SKM-1 treated with dmso at 0.1 percent for 144 hours (cell line): ENCODE measurements around the gene HFM1.
"Not testable (repeated sequence)": the region's sequence is repeated elsewhere in the genome, so short reads cannot be mapped to it uniquely, and the experiment has no call there.

Experiments
- DNase-seq: peaks from one replicate; lab custom pipeline; 2025; ENCODE audit not compliant: unreplicated experiment; lab: John Stamatoyannopoulos, UW

The HFM1 gene, protein sequence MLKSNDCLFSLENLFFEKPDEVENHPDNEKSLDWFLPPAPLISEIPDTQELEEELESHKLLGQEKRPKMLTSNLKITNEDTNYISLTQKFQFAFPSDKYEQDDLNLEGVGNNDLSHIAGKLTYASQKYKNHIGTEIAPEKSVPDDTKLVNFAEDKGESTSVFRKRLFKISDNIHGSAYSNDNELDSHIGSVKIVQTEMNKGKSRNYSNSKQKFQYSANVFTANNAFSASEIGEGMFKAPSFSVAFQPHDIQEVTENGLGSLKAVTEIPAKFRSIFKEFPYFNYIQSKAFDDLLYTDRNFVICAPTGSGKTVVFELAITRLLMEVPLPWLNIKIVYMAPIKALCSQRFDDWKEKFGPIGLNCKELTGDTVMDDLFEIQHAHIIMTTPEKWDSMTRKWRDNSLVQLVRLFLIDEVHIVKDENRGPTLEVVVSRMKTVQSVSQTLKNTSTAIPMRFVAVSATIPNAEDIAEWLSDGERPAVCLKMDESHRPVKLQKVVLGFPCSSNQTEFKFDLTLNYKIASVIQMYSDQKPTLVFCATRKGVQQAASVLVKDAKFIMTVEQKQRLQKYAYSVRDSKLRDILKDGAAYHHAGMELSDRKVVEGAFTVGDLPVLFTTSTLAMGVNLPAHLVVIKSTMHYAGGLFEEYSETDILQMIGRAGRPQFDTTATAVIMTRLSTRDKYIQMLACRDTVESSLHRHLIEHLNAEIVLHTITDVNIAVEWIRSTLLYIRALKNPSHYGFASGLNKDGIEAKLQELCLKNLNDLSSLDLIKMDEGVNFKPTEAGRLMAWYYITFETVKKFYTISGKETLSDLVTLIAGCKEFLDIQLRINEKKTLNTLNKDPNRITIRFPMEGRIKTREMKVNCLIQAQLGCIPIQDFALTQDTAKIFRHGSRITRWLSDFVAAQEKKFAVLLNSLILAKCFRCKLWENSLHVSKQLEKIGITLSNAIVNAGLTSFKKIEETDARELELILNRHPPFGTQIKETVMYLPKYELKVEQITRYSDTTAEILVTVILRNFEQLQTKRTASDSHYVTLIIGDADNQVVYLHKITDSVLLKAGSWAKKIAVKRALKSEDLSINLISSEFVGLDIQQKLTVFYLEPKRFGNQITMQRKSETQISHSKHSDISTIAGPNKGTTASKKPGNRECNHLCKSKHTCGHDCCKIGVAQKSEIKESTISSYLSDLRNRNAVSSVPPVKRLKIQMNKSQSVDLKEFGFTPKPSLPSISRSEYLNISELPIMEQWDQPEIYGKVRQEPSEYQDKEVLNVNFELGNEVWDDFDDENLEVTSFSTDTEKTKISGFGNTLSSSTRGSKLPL (N-terminal part only)

DNA sequence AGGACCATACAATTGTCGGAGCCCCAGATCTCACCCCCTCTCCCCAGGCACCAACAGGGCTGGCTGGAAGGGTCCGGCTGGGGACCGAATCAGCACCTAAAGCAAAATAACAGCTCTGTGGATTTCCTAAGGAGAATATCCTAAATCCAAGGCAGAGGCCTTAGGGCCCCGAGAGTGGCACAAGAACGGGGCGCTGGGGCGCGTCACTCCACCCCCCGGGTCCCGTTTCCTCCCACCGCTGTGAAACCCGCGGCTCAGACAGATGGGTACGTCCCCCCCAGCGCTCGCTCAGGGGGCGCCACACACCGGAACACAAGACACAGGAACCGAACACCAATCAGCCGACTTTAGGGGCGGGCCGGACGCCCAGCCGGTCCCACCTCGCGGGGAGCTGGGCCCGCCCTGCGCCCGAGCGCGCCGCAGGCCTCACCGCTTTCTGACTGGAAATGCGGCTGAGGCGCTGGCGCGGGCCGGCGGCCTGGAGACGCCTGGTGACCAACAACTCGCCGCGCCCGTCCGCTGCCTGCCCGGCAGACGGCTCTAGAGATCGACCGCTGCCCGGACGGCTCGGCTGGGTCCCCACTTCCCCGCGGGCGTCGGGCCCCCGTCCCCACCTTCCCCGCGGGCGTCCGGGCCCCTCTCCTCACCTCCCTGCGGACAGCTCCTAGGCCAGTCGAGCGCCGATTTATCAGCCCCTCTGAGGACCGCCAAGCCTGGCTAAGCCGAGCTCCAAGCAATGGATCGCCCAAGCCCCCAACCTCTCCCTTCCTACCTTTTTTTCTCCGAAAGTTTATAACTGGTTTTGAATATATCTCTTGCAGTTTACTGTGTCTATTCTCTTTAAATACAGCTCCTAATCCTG, at the start of gene HFM1:
TSS of gene HFM1 (minus strand) at position 687 of the 862 bp plus-strand sequence. CDS start 3,755 bp downstream, outside the sequence.
- DNase-seq: peak; percentile 32

- DNase-seq: no peak
These were observed 49.5 kb upstream of the HFM1 start for GRCh38 chr1:91454136-91454535.

DNA sequence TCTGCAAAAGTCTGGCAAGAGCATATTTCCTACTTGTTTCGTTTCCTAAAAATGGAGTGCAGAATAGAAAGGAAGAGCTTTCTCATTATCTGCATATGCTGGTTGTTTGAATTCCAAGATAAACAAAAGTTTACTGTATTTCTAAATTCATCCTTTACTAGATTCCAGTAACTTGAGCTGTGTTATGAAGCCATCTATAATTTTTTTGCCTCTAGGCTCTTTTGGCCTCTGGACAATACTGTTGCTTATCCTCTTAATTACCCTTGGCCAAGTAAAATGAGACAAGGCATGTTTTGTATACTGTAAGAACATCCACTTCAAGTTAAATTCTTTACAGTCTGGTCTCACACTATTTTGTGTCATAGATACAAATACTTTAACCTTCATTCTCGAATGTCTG, 45.6 kb upstream of the HFM1 start:
- no peak for DNase-seq

- not testable (repeated sequence) for DNase-seq
These were observed 43.1 kb upstream of the HFM1 start for GRCh38 chr1:91447782-91448181.

- not testable (repeated sequence) for DNase-seq
These were observed 37.3 kb upstream of the HFM1 start for GRCh38 chr1:91441980-91442379.

GRCh38 chr1:91440847-91441246, 36.2 kb upstream of the HFM1 start:
- DNase-seq: peak; percentile 6

DNA sequence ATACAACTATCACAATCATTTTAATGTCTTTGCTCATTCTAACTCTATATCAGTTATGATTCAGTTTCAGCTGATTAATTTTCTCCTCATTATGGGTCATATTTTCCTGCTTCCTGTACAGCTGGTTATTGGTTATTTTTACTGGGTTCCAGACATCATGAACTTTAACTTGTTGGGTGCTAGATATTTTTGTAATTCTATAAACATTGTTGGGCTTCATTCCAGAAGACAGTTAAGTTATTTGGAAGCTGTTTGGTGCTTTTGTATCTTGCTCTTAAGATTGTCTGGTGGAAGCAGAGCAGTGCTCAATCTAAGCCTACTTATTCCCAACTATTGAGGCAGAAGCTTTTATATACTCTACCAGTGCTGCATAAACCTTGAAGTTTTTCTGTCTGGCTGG, 34.4 kb upstream of the HFM1 start:
- DNase-seq: no peak

GRCh38 chr1:91428182-91428798, 23.7 kb upstream of the HFM1 start:
- DNase-seq: no peak

DNA sequence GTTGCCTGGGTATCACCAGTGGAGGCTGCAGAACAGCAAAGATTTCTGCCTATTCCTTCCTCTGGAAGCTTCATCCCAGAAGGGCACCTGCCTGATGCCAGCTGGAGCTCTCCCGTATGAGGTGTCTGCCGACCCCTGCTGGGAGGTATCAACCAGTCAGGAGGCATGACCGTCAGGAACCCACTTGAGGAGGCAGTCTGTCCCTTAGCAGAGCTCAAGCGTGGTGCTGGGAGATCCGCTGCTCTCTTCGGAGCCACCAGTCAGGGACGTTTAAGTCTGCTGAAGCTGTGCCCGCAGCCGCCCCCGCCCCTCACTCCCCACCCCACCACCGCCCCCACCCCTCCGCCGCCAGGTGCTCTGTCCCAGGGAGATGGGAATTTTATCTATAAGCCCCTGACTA, 23.1 kb upstream of the HFM1 start:
- DNase-seq: no peak

DNA sequence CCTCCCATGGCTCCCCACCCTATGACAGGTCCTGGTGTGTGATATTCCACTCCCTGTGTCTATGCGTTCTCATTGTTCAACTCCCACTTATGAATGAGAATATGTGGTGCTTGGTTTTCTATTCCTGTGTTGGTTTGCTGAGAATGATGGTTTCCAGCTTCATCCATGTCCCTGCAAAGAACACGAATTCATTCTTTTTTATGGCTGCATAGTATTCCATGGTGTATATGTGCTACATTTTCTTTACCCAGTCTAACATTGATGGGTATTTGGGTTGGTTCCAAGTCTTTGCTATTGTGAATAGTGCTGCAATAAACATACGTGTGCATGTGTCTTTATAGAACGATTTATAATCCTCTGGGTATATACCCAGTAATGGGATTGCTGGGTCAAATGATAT, 17.9 kb upstream of the HFM1 start:
- not testable (repeated sequence) for DNase-seq

- no peak for DNase-seq
These were observed 7.7 kb upstream of the HFM1 start for GRCh38 chr1:91412371-91412770.

- DNase-seq: peak; percentile 4
These were observed 2.2 kb upstream of the HFM1 start for GRCh38 chr1:91406773-91407389.

DNA sequence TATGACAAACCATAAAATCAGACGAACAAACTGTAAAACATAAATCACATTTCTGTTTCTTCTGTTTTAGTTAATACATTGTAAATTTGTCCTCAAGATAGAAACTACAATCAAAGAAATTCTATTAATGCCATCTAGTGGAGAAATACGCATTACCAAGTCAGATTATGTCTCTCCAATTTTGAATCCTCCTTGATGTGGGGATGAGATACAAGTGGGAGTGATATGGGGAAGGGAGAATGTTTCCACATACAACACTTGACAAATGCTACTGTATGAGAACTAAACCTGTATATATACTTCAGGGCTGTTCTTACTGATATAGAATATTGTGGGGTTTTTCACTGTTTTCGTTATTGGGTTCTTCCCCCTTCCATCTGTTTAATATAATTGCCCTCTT, 2.6 kb downstream of the HFM1 start:
- DNase-seq: peak; percentile 4

DNA sequence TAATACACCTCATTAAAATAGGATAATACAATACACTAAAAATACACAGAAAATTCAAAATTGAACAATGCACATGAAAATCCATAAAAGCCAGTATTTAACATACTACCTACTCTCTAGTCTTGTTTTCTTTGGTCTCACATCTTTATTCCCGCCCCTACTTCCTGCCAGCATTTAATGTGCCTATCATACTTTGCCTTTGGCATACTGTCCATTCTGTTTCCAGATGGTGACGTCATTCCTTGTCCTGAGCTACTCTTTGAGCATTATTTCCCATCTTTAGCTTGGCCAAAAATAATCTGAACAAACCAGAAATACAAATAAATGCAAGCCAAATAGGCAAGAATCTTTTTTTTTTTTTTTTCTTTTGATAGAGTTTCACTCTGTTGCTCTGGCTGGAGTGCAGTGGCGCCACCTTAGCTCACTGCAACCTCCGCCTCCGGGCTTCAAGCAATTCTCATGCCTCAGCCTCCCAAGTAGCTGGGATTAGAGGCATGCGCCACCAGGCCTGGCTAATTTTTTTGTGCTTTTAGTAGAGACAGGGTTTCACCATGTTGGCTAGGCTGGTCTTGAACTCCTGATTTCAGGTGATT, 4.4 kb downstream of the HFM1 start:
- DNase-seq: no peak

DNA sequence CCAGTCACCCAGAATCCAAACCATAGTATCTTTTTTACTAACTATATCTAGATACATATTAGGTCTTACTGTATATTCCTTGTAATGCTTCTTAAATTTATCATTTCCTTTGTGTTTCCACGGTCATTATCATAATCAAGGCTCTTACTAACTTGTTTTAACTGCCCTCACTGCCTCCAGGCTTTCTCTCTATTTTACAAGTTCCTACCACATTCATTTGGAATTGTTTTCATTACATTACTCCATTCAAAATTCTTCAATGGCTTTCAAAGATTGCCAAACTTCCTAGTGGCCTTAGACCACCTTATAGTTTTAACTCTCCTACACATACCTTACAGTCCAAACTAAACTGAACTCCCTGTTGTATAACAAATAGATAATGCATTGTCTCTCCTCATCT, 6.3 kb downstream of the HFM1 start:
- DNase-seq: no peak

- no peak for DNase-seq
These were observed 7.0 kb downstream of the HFM1 start for GRCh38 chr1:91397605-91398004.

DNA sequence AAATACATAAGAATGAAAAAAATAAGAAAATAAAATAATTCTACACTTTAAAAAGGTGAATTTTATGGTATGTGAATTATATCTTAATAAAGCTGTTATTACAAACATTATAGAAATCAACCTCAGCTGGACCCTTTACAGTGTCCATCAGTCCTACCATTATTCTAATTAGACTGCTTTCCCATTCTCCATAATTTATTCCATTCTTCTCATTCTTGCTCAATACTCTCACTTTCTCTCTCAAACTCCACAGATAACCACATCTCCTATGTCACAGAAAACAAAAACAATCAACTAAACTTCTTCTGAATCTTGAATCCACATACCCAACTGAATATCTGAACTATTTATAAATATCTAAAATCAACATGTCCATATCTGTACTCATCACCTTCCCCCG, 11.6 kb downstream of the HFM1 start:
- no peak for DNase-seq

DNA sequence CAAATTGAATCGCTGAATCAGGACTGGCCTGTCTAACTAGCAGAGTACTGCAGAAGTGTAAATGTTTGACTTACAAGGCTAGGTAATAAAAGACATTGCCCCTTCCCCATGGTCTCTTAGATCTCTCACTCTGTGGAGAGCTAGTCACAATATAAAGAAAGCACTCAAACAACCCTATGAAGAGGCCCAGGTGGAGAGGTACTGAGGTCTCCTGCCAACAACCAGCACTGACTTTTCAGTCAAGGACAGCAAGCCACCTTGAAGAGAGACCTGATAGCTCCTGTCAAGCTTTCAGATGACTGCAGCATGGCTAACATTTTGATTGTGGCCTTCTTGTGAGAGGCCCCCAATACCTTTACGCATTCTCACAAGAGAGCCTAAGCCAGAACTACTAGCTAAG, 18.5 kb downstream of the HFM1 start:
- DNase-seq: no peak

DNA sequence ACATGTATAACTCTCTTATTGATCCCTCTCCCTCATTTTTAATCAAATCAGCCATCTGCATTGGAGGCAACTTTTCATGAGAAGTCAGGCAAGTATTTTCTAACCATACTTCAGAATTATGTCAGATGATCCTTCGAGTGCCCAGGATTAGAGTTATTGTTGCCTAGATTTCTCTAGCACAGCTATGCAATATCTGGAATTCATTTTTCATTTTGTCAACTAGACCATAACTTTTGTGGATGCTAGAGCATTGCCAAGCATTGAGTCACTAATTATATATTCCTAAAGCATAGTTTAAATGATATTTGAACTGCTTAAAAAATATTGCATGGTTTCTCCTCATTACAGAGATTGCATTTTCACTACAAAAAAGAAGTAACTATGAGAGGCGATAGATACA, 21.2 kb downstream of the HFM1 start:
- no peak for DNase-seq
